Measurements from ENCODE around the gene GPATCH2.

GPATCH2 gene

DNA sequence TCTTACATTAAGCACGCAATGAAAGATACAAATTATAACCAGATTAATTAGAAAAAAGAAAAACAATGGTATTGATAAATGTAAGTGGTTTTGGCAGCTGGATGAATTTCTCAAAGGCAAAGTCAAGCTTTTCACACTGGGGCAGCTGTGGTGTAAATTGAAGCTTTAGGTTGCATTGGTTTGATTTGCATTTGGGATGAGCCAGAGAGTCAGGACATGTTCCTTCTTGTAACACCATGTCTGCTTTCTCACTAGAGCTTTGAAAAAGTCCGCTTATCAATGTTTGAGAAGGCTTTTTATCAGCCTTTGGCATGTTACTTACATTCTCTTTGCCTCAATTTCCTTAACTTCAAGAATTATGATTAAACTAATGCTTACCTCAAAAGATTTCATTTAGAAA is 173.9 kb downstream of the GPATCH2 start:
- TF ChIP-seq, protein P1, sequence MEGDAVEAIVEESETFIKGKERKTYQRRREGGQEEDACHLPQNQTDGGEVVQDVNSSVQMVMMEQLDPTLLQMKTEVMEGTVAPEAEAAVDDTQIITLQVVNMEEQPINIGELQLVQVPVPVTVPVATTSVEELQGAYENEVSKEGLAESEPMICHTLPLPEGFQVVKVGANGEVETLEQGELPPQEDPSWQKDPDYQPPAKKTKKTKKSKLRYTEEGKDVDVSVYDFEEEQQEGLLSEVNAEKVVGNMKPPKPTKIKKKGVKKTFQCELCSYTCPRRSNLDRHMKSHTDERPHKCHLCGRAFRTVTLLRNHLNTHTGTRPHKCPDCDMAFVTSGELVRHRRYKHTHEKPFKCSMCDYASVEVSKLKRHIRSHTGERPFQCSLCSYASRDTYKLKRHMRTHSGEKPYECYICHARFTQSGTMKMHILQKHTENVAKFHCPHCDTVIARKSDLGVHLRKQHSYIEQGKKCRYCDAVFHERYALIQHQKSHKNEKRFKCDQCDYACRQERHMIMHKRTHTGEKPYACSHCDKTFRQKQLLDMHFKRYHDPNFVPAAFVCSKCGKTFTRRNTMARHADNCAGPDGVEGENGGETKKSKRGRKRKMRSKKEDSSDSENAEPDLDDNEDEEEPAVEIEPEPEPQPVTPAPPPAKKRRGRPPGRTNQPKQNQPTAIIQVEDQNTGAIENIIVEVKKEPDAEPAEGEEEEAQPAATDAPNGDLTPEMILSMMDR (IDR thresholded peaks at IDR 0.05; ENCODE audit: extremely low read depth, missing control alignments) = no peak
- DNase-seq (ENCODE audit: low spot score) = no peak

DNA sequence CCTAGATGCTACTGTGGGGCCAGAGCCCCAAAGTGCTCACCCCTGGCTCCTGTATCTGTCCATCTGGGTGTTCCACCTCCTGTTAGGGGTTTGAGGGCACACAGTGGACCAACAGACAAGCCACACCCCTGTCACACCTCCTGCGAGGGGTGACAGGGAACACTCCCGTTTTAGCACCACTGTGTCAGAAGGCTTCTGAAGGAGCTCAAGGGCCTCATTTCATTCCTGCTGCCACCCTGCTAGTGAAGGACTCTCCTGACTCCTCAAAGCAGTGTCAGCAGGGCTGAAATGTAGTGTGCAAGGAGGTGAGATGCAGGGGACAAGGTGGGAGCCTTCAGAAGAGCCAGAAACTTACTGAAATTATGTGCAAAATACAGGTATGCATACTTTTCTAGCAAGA is 174.6 kb downstream of the GPATCH2 start:
- TF ChIP-seq, protein P1 (IDR thresholded peaks at IDR 0.05; ENCODE audit: extremely low read depth, missing control alignments) = no peak
- DNase-seq (ENCODE audit: low spot score) = no peak

DNA sequence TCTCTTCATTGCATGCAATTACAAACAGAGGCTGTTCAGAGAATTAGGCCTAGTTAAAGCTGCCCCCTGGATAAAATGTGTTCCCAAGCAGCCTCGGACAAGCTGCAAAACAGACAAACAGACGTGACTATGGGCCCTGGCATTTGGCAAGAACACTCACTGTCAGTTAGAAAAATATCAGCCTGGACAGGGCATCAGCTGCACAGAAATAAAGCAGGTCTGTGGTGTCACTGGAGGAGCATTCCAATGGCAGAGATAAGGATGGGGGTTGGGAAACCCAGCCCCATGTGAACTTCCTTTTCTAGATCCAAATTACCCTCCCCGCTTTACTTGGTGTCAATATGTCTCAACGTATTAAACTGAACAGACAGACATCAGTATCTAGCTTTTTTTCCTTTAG is 177.1 kb downstream of the GPATCH2 start:
- DNase-seq (ENCODE audit: low spot score) = no peak
- TF ChIP-seq, protein P1 (IDR thresholded peaks at IDR 0.05; ENCODE audit: extremely low read depth, missing control alignments) = no peak

DNA sequence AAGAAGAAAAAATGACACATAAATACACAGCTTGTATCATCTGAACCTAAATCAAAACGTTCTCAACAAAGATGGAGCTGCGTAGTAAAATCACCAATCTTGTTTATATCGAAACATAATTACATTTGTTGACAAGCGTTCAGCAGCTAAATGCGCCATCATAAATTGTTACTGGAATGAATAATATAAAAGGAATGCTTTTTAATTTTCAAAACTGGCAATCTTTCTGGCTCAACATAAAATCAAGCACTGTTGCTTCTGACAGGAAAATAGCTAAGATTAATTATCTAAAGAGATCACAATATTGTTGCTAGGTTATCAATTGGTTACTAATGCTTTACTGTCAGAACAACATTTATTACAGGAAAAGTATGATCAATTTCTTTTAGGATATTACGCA is 181.5 kb downstream of the GPATCH2 start:
- DNase-seq (ENCODE audit: low spot score) = no peak
- TF ChIP-seq, protein P1 (IDR thresholded peaks at IDR 0.05; ENCODE audit: extremely low read depth, missing control alignments) = no peak

DNA sequence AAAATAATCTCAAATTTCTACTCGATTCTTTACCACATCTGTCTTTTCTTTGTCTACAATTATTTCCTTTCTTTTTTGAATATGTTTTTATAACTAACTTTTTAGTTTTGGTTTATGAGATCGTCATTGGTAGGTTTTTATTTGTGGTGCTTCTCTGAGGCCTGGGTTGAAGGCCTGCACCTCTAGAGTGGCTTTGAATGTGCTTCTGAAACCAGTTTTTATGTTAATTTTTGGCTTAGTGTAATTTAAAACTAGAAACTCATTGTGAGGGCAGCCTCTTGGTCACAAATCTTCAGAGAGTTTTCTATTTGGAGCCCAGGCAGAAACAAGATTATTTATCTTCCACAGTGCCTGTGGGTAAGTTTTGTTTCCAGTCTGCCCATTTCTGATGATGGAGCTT is 187.0 kb downstream of the GPATCH2 start:
- DNase-seq (ENCODE audit: low spot score) = no peak
- TF ChIP-seq, protein P1 (IDR thresholded peaks at IDR 0.05; ENCODE audit: extremely low read depth, missing control alignments) = no peak

DNA sequence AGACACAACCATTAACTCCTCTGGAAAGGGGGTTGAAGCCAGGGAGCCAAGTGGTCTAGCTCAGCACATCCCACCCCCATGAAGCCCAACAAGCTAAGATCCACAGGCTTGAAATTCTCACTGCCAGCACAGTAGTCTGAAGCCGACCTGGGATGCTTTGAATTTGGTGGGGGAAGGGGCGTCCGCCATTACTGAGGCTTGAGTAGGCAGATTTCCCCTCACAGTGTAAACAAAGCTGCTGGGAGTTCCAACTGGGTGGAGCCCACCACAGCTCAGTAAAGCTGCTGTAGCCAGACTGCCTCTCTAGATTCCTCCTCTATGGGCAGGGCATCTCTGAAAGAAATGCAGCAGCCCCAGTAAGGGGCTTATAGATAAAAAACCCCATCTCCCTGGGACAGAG is 193.5 kb downstream of the GPATCH2 start:
- DNase-seq (ENCODE audit: low spot score) = no peak
- TF ChIP-seq, protein P1 (IDR thresholded peaks at IDR 0.05; ENCODE audit: extremely low read depth, missing control alignments) = no peak

DNA sequence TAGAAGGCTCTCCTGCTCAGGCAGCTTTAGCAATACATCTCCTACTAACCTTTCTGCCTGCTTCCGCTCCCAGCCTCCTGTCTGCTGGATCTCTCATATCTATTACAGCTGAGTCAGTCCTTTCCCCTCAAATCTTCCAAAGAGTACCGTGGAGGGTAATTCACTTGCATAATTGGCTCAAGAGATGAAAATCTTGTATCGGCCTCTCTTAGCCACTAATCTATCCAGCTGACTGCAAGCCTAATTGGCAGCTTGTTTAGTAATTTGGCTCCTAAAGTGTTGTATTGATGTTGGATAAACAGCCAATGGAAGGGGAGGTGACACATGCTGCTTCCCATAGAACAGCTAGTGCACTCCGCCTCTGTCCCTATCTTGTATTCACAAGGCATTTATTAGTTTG is 195.7 kb downstream of the GPATCH2 start:
- no peak for DNase-seq (ENCODE audit: low spot score)
- TF ChIP-seq, protein P1 (IDR thresholded peaks at IDR 0.05; ENCODE audit: extremely low read depth, missing control alignments) = no peak
